LHCN-M2 (cell line): ENCODE data around the gene RANBP6. TPM values are rescaled to one million over a fixed set of nuclear protein-coding genes. Genes with fewer than 3 reads are reported as not detected.
A peak's percentile ranks its signal among the peaks of the same experiment; 100 is the strongest.

Experiments
- DNase-seq: peaks from one replicate; pipeline ENCODE4 v3.0.0-alpha.2; 2012; ENCODE audit warnings: low read depth
- total RNA-seq: library from RNA; depleted of rRNA; stranded (reverse); fragments of >200 nt; gene quantifications from 2 replicates; pipeline ENCODE4 v1.2.3, GENCODE V29; 2014; rRNA removed

The RANBP6 gene
- total RNA-seq, 1 experiment from 2014 or later: 42.4 TPM

- peak; percentile 79 for DNase-seq
These were observed 8.2 kb downstream of the RANBP6 start for GRCh38 chr9:6007058-6007769.

GRCh38 chr9:6006749-6007057 lies 8.7 kb downstream of the RANBP6 start:
- no peak for DNase-seq

- no peak for DNase-seq
These were observed 14.5 kb downstream of the RANBP6 start for GRCh38 chr9:6000955-6001354.

GRCh38 chr9:5999443-6000101 lies 15.9 kb downstream of the RANBP6 start:
- no peak for DNase-seq

- DNase-seq: no peak
These were observed 20.9 kb downstream of the RANBP6 start for GRCh38 chr9:5994493-5994892.

- DNase-seq: no peak
These were observed 27.2 kb downstream of the RANBP6 start for GRCh38 chr9:5988265-5988664.

GRCh38 chr9:5983042-5983441 lies 32.4 kb downstream of the RANBP6 start:
- DNase-seq: no peak

- no peak for DNase-seq
These were observed 33.1 kb downstream of the RANBP6 start for GRCh38 chr9:5982317-5982716.

GRCh38 chr9:5978523-5978922 lies 36.9 kb downstream of the RANBP6 start:
- DNase-seq: no peak

GRCh38 chr9:5976674-5977397 lies 38.6 kb downstream of the RANBP6 start:
- peak; percentile 39 for DNase-seq

- DNase-seq: peak; percentile 34
These were observed 43.7 kb downstream of the RANBP6 start for GRCh38 chr9:5971740-5972139.

Other genes starting within 250 kb of the RANBP6 start
- gene ERMP1, start 182.5 kb downstream of the RANBP6 start, total RNA-seq: 5.1 and 8.1 TPM in 2 replicates
- 0.11 TPM in 1 of 2 replicates, not detected in the other for gene MLANA, start 124.7 kb downstream of the RANBP6 start, total RNA-seq
- gene IL33, start 200.2 kb upstream of the RANBP6 start, total RNA-seq: 0.11 and 0.13 TPM in 2 replicates